A673 (cell line): ENCODE measurements around the gene ASB15.

Experiments used
- CTCF ChIP-seq: fragments of 300-800, 200-600 bp; sonication (generic); conservative IDR thresholded peaks from 2 replicates; pipeline ENCODE4 v1.5.1; 2017; ENCODE audit warnings: low read depth, mild to moderate bottlenecking, antibody characterized with exemption, low read length, moderate library complexity, mixed read lengths
- EZH2 ChIP-seq: fragments of 200-600 bp; sonication (generic); IDR thresholded peaks from 2 replicates; pipeline ENCODE4 v1.6.1; 2017; ENCODE audit warnings: borderline replicate concordance, low read depth, mild to moderate bottlenecking, mixed read lengths, antibody characterized with exemption, low read length; ENCODE audit not compliant: poor library complexity, severe bottlenecking

- no peak for TF ChIP-seq CTCF
- no peak for TF ChIP-seq EZH2
These were observed 31.9 kb downstream of the ASB15 start for GRCh38 chr7:123633553-123633952.
